CD4-positive, CD25-positive, alpha-beta regulatory T cell (primary cell): ENCODE measurements around the gene GPX1. TPM values are rescaled to one million over a fixed set of nuclear protein-coding genes. Genes with fewer than 3 reads are reported as not detected.

Experiments used
- ATAC-seq, 2 donors: fragments of 150-1000 bp; cut with Tn5 transposase; one replicate each; pipeline ENCODE4 v1.10.0; 2021; ENCODE audit warnings: low read depth in 2 of 2, moderate number of reproducible peaks in 2 of 2, moderate library complexity in 1 of 2
- DNase-seq, 3 donors: peaks; one replicate each; pipeline versions ENCODE4 v3.0.0 to v3.0.0-alpha.2; 2012 to 2022; ENCODE audit warnings: mixed read lengths in 1 of 3
- H3K27ac ChIP-seq: one replicate; pipeline ENCODE4 v1.7.0; 2013; ENCODE audit warnings: mild to moderate bottlenecking, low read length; ENCODE audit not compliant: insufficient read depth, poor library complexity, severe bottlenecking
- H3K27me3 ChIP-seq: one replicate; pipeline ENCODE4 v1.7.0; 2013; ENCODE audit warnings: low read length; ENCODE audit not compliant: control insufficient read depth, insufficient read depth
- H3K36me3 ChIP-seq: one replicate; pipeline ENCODE4 v1.7.0; 2013; ENCODE audit warnings: mild to moderate bottlenecking, low read length, moderate library complexity; ENCODE audit not compliant: control insufficient read depth, insufficient read depth
- H3K4me1 ChIP-seq: 2 replicates; pipeline ENCODE4 v1.7.0; 2013; ENCODE audit warnings: mild to moderate bottlenecking, low read length; ENCODE audit not compliant: insufficient read depth, control insufficient read depth, poor library complexity, severe bottlenecking
- H3K4me3 ChIP-seq: one replicate; pipeline ENCODE4 v1.7.0; 2013; ENCODE audit warnings: low read depth, mild to moderate bottlenecking, low read length, moderate library complexity
- H3K9me3 ChIP-seq, 2 experiments: 1 replicate in 1 of 2; 2 replicates in 1 of 2; pipeline ENCODE4 v1.7.0; 2013; ENCODE audit warnings: low read length in 2 of 2, mild to moderate bottlenecking in 1 of 2, moderate library complexity in 1 of 2; ENCODE audit not compliant: control insufficient read depth in 2 of 2
- H3K27ac Mint-ChIP-seq, 3 donors: one replicate each; pipeline ENCODE4 v1.8.0; 2020 to 2022; ENCODE audit warnings: mild to moderate bottlenecking in 3 of 3, mixed read lengths in 3 of 3, moderate library complexity in 2 of 3
- H3K27me3 Mint-ChIP-seq: one replicate; pipeline ENCODE4 v1.8.0; 2022; ENCODE audit warnings: mild to moderate bottlenecking, mixed read lengths
- H3K36me3 Mint-ChIP-seq: one replicate; pipeline ENCODE4 v1.8.0; 2020; ENCODE audit warnings: mixed read lengths
- H3K4me1 Mint-ChIP-seq, 4 donors: one replicate each; pipeline ENCODE4 v1.8.0; 2020 to 2022; ENCODE audit warnings: mixed read lengths in 4 of 4, mild to moderate bottlenecking in 1 of 4
- H3K4me3 Mint-ChIP-seq, 4 donors: one replicate each; pipeline ENCODE4 v1.8.0; 2020 to 2022; ENCODE audit warnings: mild to moderate bottlenecking in 4 of 4, mixed read lengths in 4 of 4, moderate library complexity in 3 of 4
- H3K9me3 Mint-ChIP-seq, 7 donors: one replicate each; pipeline ENCODE4 v1.8.0; 2020 to 2022; ENCODE audit warnings: mixed read lengths in 7 of 7, mild to moderate bottlenecking in 3 of 7, moderate library complexity in 2 of 7
- polyA plus RNA-seq, 4 donors: library from polyadenylated mRNA; unstranded; fragments of 300-500 nt; fragmentation: Illumina TruSeq; gene quantifications; one replicate each; pipeline ENCODE4 v1.2.3, GENCODE V29; 2021
- total RNA-seq: library from RNA; stranded (reverse); gene quantifications from one replicate; pipeline ENCODE4 v1.2.3, GENCODE V29; 2022

GPX1 gene
- total and polyA plus RNA-seq, 5 donors from 2014 or later, result 74.1 to 304 (median 241) TPM

DNA sequence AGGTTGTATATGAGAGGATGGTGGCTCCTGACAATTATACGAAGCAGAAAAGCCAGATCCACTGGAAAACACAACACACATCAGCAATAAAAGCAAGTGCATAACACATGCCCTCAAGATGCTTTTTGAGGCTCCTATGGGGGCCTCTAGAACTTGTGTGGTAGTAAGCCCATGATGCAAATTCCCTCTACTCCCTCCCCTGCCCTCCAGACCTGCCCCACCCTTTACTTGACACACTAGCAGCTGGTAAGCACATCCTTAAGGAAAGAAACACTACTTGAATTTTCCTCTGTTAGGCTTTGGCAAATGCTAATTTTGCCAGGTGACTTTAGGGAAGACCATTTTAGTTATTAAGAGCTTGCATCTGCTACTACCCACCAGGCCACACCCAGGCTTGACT lies 47.5 kb downstream of the GPX1 start:
- Mint-ChIP-seq H3K27ac (peak overlapping the region in 1 of 3 donors; percentile 73), H3K4me3 (no peak overlapping the region), H3K9me3 (no peaks in the 10 kb centered on the region), H3K36me3 (peaks cover 31% of the 10 kb centered on the region), H3K27me3 (no peaks in the 10 kb centered on the region), H3K4me1 (peaks cover 0 to 8% (median 5%) of the 10 kb centered on the region in 4 donors)
- Histone ChIP-seq H3K27ac (no peak overlapping the region), H3K4me1 (no peaks in the 10 kb centered on the region), H3K4me3 (no peak overlapping the region), H3K9me3 (no peaks in the 10 kb centered on the region), H3K36me3 (peaks cover 56% of the 10 kb centered on the region), H3K27me3 (no peaks in the 10 kb centered on the region)
- no peak for ATAC-seq
- DNase-seq, result no peak

Other genes with a start within 250 kb of the GPX1 start
- gene USP19, start 237.5 kb downstream of the GPX1 start, total RNA-seq, result 57.8 TPM
- 10 to 100 TPM; 23.4 to 29.2 (median 25.4) TPM for gene USP19, start 237.5 kb downstream of the GPX1 start, polyA plus RNA-seq
- gene LAMB2, start 225.3 kb downstream of the GPX1 start, total RNA-seq, result 1.4 TPM
- gene LAMB2, start 225.3 kb downstream of the GPX1 start, polyA plus RNA-seq, result under 1 TPM in 1 of 4 donors, not detected in 3; 0.57 TPM
- gene CCDC71, start 192.0 kb downstream of the GPX1 start, total RNA-seq, result 12.9 TPM
- 1 to 10 TPM in 2 of 4 donors, under 1 TPM in 2; 0.76 to 2.2 (median 1.3) TPM for gene CCDC71, start 192.0 kb downstream of the GPX1 start, polyA plus RNA-seq
- 0.72 TPM for gene KLHDC8B, start 186.8 kb downstream of the GPX1 start, total RNA-seq
- gene KLHDC8B, start 186.8 kb downstream of the GPX1 start, polyA plus RNA-seq, result 1 to 10 TPM in 1 of 4 donors, under 1 TPM in 3; 0.32 to 2.6 (median 0.76) TPM
- 12.4 TPM for gene C3orf62, start 81.1 kb downstream of the GPX1 start, total RNA-seq
- 1 to 10 TPM in 1 of 4 donors, under 1 TPM in 3; 0.56 to 1.1 (median 0.75) TPM for gene C3orf62, start 81.1 kb downstream of the GPX1 start, polyA plus RNA-seq
- gene USP4, start 18.3 kb downstream of the GPX1 start, total RNA-seq, result 122 TPM
- 10 to 100 TPM; 58.2 to 64.7 (median 59.3) TPM for gene USP4, start 18.3 kb downstream of the GPX1 start, polyA plus RNA-seq
- 319 TPM for gene RHOA, start 53.6 kb upstream of the GPX1 start, total RNA-seq
- 100 to 1,000 TPM; 602 to 818 (median 680) TPM for gene RHOA, start 53.6 kb upstream of the GPX1 start, polyA plus RNA-seq
- gene TCTA, start 54.1 kb upstream of the GPX1 start, total RNA-seq, result 27.6 TPM
- gene TCTA, start 54.1 kb upstream of the GPX1 start, polyA plus RNA-seq, result 10 to 100 TPM; 33.5 to 39.7 (median 34.1) TPM
- 13.3 TPM for gene AMT, start 64.1 kb upstream of the GPX1 start, total RNA-seq
- gene AMT, start 64.1 kb upstream of the GPX1 start, polyA plus RNA-seq, result 1 to 10 TPM in 1 of 4 donors, under 1 TPM in 3; 0.29 to 1.1 (median 0.54) TPM
- gene NICN1, start 71.0 kb upstream of the GPX1 start, total RNA-seq, result 18.7 TPM
- gene NICN1, start 71.0 kb upstream of the GPX1 start, polyA plus RNA-seq, result 1 to 10 TPM; 7.2 to 9.2 (median 8.4) TPM
- 15.7 TPM for gene DAG1, start 111.9 kb upstream of the GPX1 start, total RNA-seq
- 1 to 10 TPM; 3.2 to 7.0 (median 3.9) TPM for gene DAG1, start 111.9 kb upstream of the GPX1 start, polyA plus RNA-seq
- 0.12 TPM for gene BSN, start 196.1 kb upstream of the GPX1 start, total RNA-seq
- gene BSN, start 196.1 kb upstream of the GPX1 start, polyA plus RNA-seq, result not detected